Measurements from ENCODE around the gene COL26A1. TPM values are rescaled to one million over a fixed set of nuclear protein-coding genes. Genes with fewer than 3 reads are reported as not detected.
"Not testable (repeated sequence)": the region's sequence is repeated elsewhere in the genome, so short reads cannot be mapped to it uniquely, and the experiment has no call there.

COL26A1 gene
- total RNA-seq, 6 experiments from 2014 or later, result 1.4 to 5.4 (median 3.0) TPM

DNA sequence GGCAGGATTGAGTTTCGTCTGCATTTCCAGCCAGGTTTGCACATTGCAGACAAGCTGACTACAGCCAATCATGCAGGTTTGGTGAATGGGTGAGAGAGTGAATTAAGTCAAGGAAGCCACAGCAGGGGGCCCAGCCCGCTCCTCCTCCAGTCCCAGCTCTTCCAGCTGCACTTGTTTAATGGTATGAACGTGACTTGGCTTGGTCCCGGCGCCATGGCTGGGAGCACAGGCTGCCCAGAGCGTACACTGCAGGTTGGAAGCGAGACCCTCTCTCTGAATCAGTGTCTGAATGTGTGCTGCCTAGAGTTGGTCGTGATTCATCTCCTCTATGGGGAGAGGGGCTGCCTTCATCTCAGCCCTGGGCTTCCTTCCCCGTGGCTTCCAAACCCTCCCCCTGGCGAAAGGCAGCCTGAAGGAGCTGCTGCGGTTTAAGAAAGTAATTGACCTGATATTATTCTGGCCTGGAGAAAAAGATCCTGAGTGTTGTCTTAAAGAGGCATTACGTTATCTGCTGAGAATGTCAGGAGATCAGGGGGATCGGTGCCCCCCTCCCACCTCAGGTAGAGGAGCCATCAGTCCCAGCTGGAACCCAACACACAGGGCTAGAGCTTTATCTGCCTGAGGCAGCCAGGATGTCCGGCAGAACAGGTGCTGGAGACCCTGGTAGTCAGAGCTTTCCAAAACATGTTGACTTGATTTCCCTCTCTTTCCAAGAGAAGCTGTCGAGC is 132.1 kb downstream of the COL26A1 start:
- ATAC-seq, result no peak
- Histone ChIP-seq H3K27ac (no peak overlapping the region), H3K27me3 (no peaks in the 10 kb centered on the region), H3K4me3 (no peak overlapping the region), H3K9me3 (no peaks in the 10 kb centered on the region), H3K36me3 (no peaks in the 10 kb centered on the region), H3K4me1 (no peaks in the 10 kb centered on the region)
- TF ChIP-seq POLR2A (IDR thresholded peaks at IDR 0.05), result no peak
- TF ChIP-seq, protein P1, sequence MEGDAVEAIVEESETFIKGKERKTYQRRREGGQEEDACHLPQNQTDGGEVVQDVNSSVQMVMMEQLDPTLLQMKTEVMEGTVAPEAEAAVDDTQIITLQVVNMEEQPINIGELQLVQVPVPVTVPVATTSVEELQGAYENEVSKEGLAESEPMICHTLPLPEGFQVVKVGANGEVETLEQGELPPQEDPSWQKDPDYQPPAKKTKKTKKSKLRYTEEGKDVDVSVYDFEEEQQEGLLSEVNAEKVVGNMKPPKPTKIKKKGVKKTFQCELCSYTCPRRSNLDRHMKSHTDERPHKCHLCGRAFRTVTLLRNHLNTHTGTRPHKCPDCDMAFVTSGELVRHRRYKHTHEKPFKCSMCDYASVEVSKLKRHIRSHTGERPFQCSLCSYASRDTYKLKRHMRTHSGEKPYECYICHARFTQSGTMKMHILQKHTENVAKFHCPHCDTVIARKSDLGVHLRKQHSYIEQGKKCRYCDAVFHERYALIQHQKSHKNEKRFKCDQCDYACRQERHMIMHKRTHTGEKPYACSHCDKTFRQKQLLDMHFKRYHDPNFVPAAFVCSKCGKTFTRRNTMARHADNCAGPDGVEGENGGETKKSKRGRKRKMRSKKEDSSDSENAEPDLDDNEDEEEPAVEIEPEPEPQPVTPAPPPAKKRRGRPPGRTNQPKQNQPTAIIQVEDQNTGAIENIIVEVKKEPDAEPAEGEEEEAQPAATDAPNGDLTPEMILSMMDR (IDR thresholded peaks at IDR 0.05), result no peak
- DNase-seq, result no peak
- WGBS (ENCODE audit: insufficient coverage, low coverage, low lambda C conversion rate, missing lambda C conversion rate), result 87% methylated on average over 12 of the region's 15 CpGs
- intact Hi-C loops (cut with DNase I), result no loop called here

DNA sequence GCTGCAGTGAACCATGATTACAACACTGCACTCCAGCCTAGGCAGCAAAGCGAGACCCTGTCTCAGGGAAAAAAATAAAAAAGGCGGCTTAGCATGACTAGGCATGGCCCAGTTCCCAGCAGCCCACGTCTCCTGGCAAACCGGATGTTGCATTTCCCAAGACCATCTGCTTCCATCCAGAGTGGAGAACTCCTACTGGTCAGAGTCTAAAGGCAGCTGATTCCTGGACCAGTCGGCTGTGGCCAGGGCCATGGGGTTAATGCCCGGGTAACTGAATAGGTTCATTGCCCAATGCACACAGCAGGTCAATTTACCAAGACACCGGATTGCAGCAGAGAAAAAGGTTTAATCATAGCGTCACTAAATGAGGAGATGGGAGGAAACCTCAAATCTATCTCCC is 133.3 kb downstream of the COL26A1 start:
- intact Hi-C loops (cut with DNase I), result no loop called here

DNA sequence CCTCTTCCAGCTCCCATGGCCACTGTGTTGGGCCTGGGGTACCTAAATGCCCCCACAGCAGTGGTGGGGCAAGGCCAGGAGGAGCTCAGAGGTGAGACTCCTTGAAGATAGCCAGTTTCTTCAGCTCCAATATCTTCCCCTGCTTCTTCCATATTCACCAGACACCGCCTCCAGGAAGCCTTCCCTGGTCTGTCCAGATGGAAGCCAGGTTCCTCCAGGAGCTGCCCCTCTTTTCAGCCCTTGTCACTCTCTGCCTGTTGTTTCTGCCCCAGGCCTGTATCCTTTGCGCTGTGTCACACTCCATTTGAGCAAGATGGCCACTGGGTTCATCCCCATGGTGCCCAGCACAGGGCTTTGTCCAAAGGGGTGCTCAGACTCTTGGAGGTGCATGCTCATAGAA is 138.7 kb downstream of the COL26A1 start:
- no peak for DNase-seq

More for the DNA sequence above, 133.3 kb downstream of the COL26A1 start:
- 52% methylated on average over 5 of the region's 8 CpGs for WGBS (ENCODE audit: insufficient coverage, low coverage, low lambda C conversion rate, missing lambda C conversion rate)
- no peaks in the 10 kb centered on the region for H3K4me1 ChIP-seq
- TF ChIP-seq, protein P1 (IDR thresholded peaks at IDR 0.05), result no peak
- no peak for TF ChIP-seq POLR2A (IDR thresholded peaks at IDR 0.05)
- no peak overlapping the region for H3K27ac ChIP-seq
- no peak overlapping the region for H3K4me3 ChIP-seq
- DNase-seq, result no peak
- no peaks in the 10 kb centered on the region for H3K36me3 ChIP-seq
- H3K27me3 ChIP-seq, result no peaks in the 10 kb centered on the region
- H3K9me3 ChIP-seq, result no peaks in the 10 kb centered on the region
- ATAC-seq, result no peak

DNA sequence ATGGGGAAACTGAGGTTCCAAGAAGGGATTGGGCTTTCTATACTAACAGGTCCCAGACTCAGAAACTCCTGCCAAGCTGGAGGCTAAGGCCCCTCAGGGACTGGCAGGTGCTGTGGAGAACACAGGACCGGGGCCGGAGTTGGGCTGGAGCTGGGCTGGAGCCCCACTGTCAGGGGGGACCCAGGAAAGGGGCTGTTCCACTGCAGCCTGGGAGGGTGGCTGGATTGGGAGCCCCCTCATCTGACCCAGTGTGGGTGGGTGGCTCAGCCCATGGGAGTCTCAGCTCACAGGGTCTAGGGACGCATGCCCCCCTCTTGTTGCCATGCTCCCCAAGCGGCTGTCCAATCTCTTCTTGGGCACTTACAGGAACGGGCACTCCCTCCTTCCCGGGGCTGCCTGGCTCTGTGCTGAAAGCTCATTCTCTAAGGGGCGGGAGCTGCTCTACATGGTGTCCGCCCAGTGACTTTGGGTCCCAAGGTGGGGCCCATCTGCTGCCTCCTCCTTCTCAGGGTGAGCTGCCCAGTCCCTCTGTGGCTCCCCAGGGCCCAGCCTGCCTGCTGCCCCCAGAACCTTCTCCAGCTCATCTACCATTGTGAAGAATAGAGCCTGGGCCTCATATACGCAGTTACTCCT is 139.9 kb downstream of the COL26A1 start:
- Histone ChIP-seq H3K9me3 (no peaks in the 10 kb centered on the region), H3K4me1 (no peaks in the 10 kb centered on the region), H3K4me3 (no peak overlapping the region), H3K27me3 (no peaks in the 10 kb centered on the region), H3K36me3 (no peaks in the 10 kb centered on the region), H3K27ac (no peak overlapping the region)
- TF ChIP-seq, protein P1 (IDR thresholded peaks at IDR 0.05), result no peak
- TF ChIP-seq POLR2A (IDR thresholded peaks at IDR 0.05), result no peak
- DNase-seq, result no peak
- intact Hi-C loops (cut with DNase I), result no loop called here
- ATAC-seq, result peak in 1 of 4 donors; percentile 28
- 78% methylated on average over 1 of the region's 9 CpGs for WGBS (ENCODE audit: insufficient coverage, low coverage, low lambda C conversion rate, missing lambda C conversion rate)

More for the DNA sequence above, 138.7 kb downstream of the COL26A1 start:
- Histone ChIP-seq H3K9me3 (no peaks in the 10 kb centered on the region), H3K4me3 (no peak overlapping the region), H3K4me1 (no peaks in the 10 kb centered on the region), H3K36me3 (no peaks in the 10 kb centered on the region), H3K27ac (no peak overlapping the region), H3K27me3 (no peaks in the 10 kb centered on the region)
- WGBS (ENCODE audit: insufficient coverage, low coverage, low lambda C conversion rate, missing lambda C conversion rate), result 100% methylated on average over 1 of the region's 2 CpGs
- intact Hi-C loops (cut with DNase I), result no loop called here
- ATAC-seq, result no peak
- TF ChIP-seq, protein P1 (IDR thresholded peaks at IDR 0.05), result no peak
- TF ChIP-seq POLR2A (IDR thresholded peaks at IDR 0.05), result no peak

DNA sequence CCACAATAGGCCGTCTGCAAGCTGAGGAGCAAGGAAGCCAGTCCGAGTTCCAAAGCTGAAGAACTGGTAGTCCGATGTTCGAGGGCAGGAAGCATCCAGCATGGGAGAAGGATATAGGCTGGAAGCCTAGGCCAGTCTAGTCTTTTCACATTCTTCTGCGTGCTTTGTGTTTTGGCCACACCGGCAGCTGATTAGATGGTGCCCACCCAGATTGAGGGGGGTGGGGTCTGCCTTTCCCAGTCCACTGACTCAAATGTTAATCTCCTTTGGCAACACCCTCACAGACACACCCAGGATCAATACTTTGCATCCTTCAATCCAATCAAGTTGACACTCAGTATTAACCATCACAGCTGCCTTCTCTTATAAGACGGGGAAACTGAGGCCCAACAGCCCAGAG is 142.8 kb downstream of the COL26A1 start:
- H3K27me3 ChIP-seq; H3K27ac ChIP-seq; ATAC-seq; DNase-seq; H3K4me1 ChIP-seq; H3K9me3 ChIP-seq; intact Hi-C loops (cut with DNase I); H3K4me3 ChIP-seq; H3K36me3 ChIP-seq: not testable (repeated sequence)
- WGBS (ENCODE audit: insufficient coverage, low coverage, low lambda C conversion rate, missing lambda C conversion rate), result 83% methylated on average over 4 of the region's 7 CpGs
